IMR-90 (cell line): Measurements from ENCODE around the gene IYD. TPM values are rescaled to one million over a fixed set of nuclear protein-coding genes. Genes with fewer than 3 reads are reported as not detected.
A peak's percentile ranks its signal among the peaks of the same experiment; 100 is the strongest.

Experiments used
- ATAC-seq: fragments of 200-7000 bp; cut with Tn5 transposase; 2 replicates; pipeline ENCODE4 v1.9.1; 2020; ENCODE audit warnings: low read depth, mild to moderate bottlenecking, moderate library complexity
- BruUV-seq: library from RNA; stranded (reverse); fragments of 400-500 nt; replicated peaks from 2 replicates; lab custom pipeline; 2021; lab: Mats Ljungman, UMichigan
- CTCF ChIA-PET: fragments of 300-600 bp; formaldehyde crosslinking; extraction: SDS; loops from one replicate; lab custom pipeline; 2021; ENCODE audit warnings: antibody characterized with exemption; lab: Yijun Ruan, JAX
- POLR2A ChIA-PET: fragments of 300-600 bp; sonication (Branson Sonifier 250); formaldehyde crosslinking; loops from one replicate; lab custom pipeline; 2022; ENCODE audit warnings: antibody characterized with exemption; ENCODE audit not compliant: unreplicated experiment; lab: Charles Lee
- DNase-seq: peaks from one replicate; pipeline ENCODE4 v3.0.0; 2013
- H2AFZ ChIP-seq: replicated peaks from 2 replicates; pipeline ENCODE3; 2013; ENCODE audit warnings: low read length, mild to moderate bottlenecking; ENCODE audit not compliant: poor library complexity
- H2AK5ac ChIP-seq: 2 replicates; pipeline ENCODE4 v1.6.1; 2013; ENCODE audit warnings: low read depth, low read length, inconsistent platforms
- H2AK9ac ChIP-seq: replicated peaks from 2 replicates; pipeline ENCODE3; 2013; ENCODE audit warnings: mild to moderate bottlenecking, low read depth, low read length, moderate library complexity; ENCODE audit not compliant: poor library complexity
- H2BK120ac ChIP-seq: 2 replicates; pipeline ENCODE4 v1.6.1; 2013; ENCODE audit warnings: low read depth, low read length, inconsistent platforms
- H2BK15ac ChIP-seq: 3 replicates; pipeline ENCODE4 v1.6.1; 2013; ENCODE audit warnings: low read depth, low read length, inconsistent platforms
- H2BK20ac ChIP-seq: 2 replicates; pipeline ENCODE4 v1.6.1; 2013; ENCODE audit warnings: low read depth, mild to moderate bottlenecking, inconsistent platforms, low read length, moderate library complexity
- H2BK5ac ChIP-seq: 2 replicates; pipeline ENCODE4 v1.6.1; 2013; ENCODE audit warnings: mild to moderate bottlenecking, low read depth, low read length, inconsistent platforms; ENCODE audit not compliant: poor library complexity, severe bottlenecking
- H3K14ac ChIP-seq: replicated peaks from 2 replicates; pipeline ENCODE4 v1.6.1; 2013; ENCODE audit warnings: low read depth, low read length, inconsistent platforms
- H3K18ac ChIP-seq: 2 replicates; pipeline ENCODE4 v1.6.1; 2013; ENCODE audit warnings: low read depth, low read length, control low read depth
- H3K23ac ChIP-seq: 2 replicates; pipeline ENCODE4 v1.6.1; 2013; ENCODE audit warnings: low read depth, low read length, inconsistent platforms
- H3K27ac ChIP-seq: 2 replicates; pipeline ENCODE4 v1.5.1; 2013; ENCODE audit warnings: mild to moderate bottlenecking, control low read depth, low read length; ENCODE audit not compliant: insufficient read depth
- H3K27me3 ChIP-seq: 2 replicates; pipeline ENCODE4 v1.6.1; 2013; ENCODE audit warnings: low read length; ENCODE audit not compliant: control insufficient read depth, insufficient read depth
- H3K36me3 ChIP-seq: 2 replicates; pipeline ENCODE4 v1.6.1; 2013; ENCODE audit warnings: low read length, mixed read lengths; ENCODE audit not compliant: control insufficient read depth, insufficient read depth
- H3K4ac ChIP-seq: 2 replicates; pipeline ENCODE4 v1.6.1; 2013; ENCODE audit warnings: low read depth, low read length, inconsistent platforms
- H3K4me1 ChIP-seq: 2 replicates; pipeline ENCODE4 v1.6.1; 2013; ENCODE audit warnings: low read length, mixed read lengths; ENCODE audit not compliant: control insufficient read depth, insufficient read depth
- H3K4me2 ChIP-seq: 2 replicates; pipeline ENCODE4 v1.6.1; 2013; ENCODE audit warnings: low read depth, mild to moderate bottlenecking, control low read depth, low read length, moderate library complexity
- H3K4me3 ChIP-seq: 2 replicates; pipeline ENCODE4 v1.5.1; 2013; ENCODE audit warnings: low read depth, mild to moderate bottlenecking, control low read depth, low read length, moderate library complexity; ENCODE audit not compliant: insufficient read depth
- H3K56ac ChIP-seq: 2 replicates; pipeline ENCODE4 v1.6.1; 2013; ENCODE audit warnings: low read length, inconsistent platforms; ENCODE audit not compliant: insufficient read depth; ENCODE audit errors: extremely low read depth
- H3K79me1 ChIP-seq, 2 experiments: 2 replicates each; pipeline ENCODE4 v1.6.1; 2013; ENCODE audit warnings: low read length in 2 of 2, inconsistent platforms in 1 of 2, low read depth in 1 of 2
- H3K9ac ChIP-seq: 2 replicates; pipeline ENCODE4 v1.6.1; 2013; ENCODE audit warnings: low read depth, low read length, control low read depth
- H3K9me1 ChIP-seq: 2 replicates; pipeline ENCODE4 v1.6.1; 2013; ENCODE audit warnings: low read length, inconsistent platforms; ENCODE audit not compliant: insufficient read depth
- H3K9me3 ChIP-seq: 2 replicates; pipeline ENCODE4 v1.6.1; 2013; ENCODE audit warnings: low read length; ENCODE audit not compliant: control insufficient read depth, insufficient read depth
- H4K20me1 ChIP-seq: 2 replicates; pipeline ENCODE4 v1.6.1; 2013; ENCODE audit warnings: low read length, inconsistent platforms; ENCODE audit not compliant: insufficient read depth
- H4K5ac ChIP-seq: 2 replicates; pipeline ENCODE4 v1.6.1; 2013; ENCODE audit warnings: mild to moderate bottlenecking, low read depth, low read length, control low read depth
- H4K8ac ChIP-seq, 2 experiments: 2 replicates each; pipeline ENCODE4 v1.6.1; 2013; ENCODE audit warnings: low read depth in 2 of 2, low read length in 2 of 2, control low read depth in 1 of 2, inconsistent platforms in 1 of 2
- H4K91ac ChIP-seq: 2 replicates; pipeline ENCODE4 v1.6.1; 2013; ENCODE audit warnings: low read depth, low read length, inconsistent platforms; ENCODE audit not compliant: insufficient read depth
- BHLHE40 ChIP-seq: fragments of 150-350 bp; IDR thresholded peaks from 2 replicates; pipeline ENCODE4 v1.6.1; 2016; ENCODE audit warnings: mild to moderate bottlenecking, low read depth, low read length
- CEBPB ChIP-seq: IDR thresholded peaks from 2 replicates; pipeline ENCODE4 v1.6.1; 2012; ENCODE audit warnings: low read depth, low read length, improper control_type of control experiment
- CHD1 ChIP-seq: IDR thresholded peaks from 2 replicates; pipeline ENCODE4 v1.6.1; 2012; ENCODE audit warnings: low read depth, low read length, improper control_type of control experiment
- CTCF ChIP-seq: conservative IDR thresholded peaks from 2 replicates; pipeline ENCODE4 v1.5.1; 2012; ENCODE audit warnings: mild to moderate bottlenecking, low read depth, low read length, improper control_type of control experiment
- ELK1 ChIP-seq: fragments of 150-350 bp; IDR thresholded peaks from 2 replicates; pipeline ENCODE4 v1.6.1; 2016; ENCODE audit warnings: low read depth, mild to moderate bottlenecking, low read length, moderate library complexity, borderline replicate concordance
- FOS ChIP-seq: fragments of 150-350 bp; IDR thresholded peaks from 2 replicates; pipeline ENCODE4 v1.6.1; 2016; ENCODE audit warnings: low read depth, low read length
- MAZ ChIP-seq: IDR thresholded peaks from 2 replicates; pipeline ENCODE4 v1.6.1; 2012; ENCODE audit warnings: low read depth, mild to moderate bottlenecking, low read length, improper control_type of control experiment, moderate library complexity, borderline replicate concordance
- MXI1 ChIP-seq: IDR thresholded peaks from 2 replicates; pipeline ENCODE4 v1.6.1; 2012; ENCODE audit warnings: low read depth, mild to moderate bottlenecking, low read length, moderate library complexity, borderline replicate concordance
- NFE2L2 ChIP-seq: fragments of 150-350 bp; IDR thresholded peaks from 2 replicates; pipeline ENCODE4 v1.6.1; 2016; ENCODE audit warnings: low read depth, mild to moderate bottlenecking, low read length
- POLR2A ChIP-seq: IDR thresholded peaks from 2 replicates; pipeline ENCODE4 v1.6.1; 2012; ENCODE audit warnings: mild to moderate bottlenecking, low read depth, low read length
- RAD21 ChIP-seq: IDR thresholded peaks from 2 replicates; pipeline ENCODE4 v1.6.1; 2012; ENCODE audit warnings: low read length, improper control_type of control experiment
- RFX5 ChIP-seq: IDR thresholded peaks from 2 replicates; pipeline ENCODE4 v1.8.0; 2012; ENCODE audit warnings: low read depth, mild to moderate bottlenecking, low read length, moderate library complexity
- USF2 ChIP-seq: fragments of 150-350 bp; IDR thresholded peaks from 2 replicates; pipeline ENCODE4 v1.6.1; 2017; ENCODE audit warnings: mild to moderate bottlenecking, antibody characterized with exemption, low read length, low read depth
- dilution Hi-C: fragments of 300-500 bp; cut with HindIII; formaldehyde crosslinking; loops from one replicate; pipeline ENCODE4 v1.14.3; 2018; ENCODE audit warnings: low sequenced_read_pairs; ENCODE audit not compliant: unreplicated experiment
- in situ Hi-C: fragments of 300-500 bp; cut with MboI; formaldehyde crosslinking; loops from 3 replicates; pipeline ENCODE4 v1.14.3; 2019; ENCODE audit warnings: low sequenced_read_pairs, inconsistent platforms, mixed read lengths
- intact Hi-C: fragments of 100-400 bp; cut with micrococcal nuclease; formaldehyde crosslinking; loops from 2 replicates; pipeline ENCODE4 v1.10.0; 2022
- polyA plus RNA-seq, 3 experiments: library from polyadenylated mRNA; depleted of rRNA; stranded (reverse); fragments of >200 nt; gene quantifications; 2 replicates each; pipeline ENCODE4 v1.2.3, GENCODE V29; 2012; ENCODE audit warnings: low replicate concordance in 1 of 3
- total RNA-seq: library from RNA; depleted of rRNA; stranded (reverse); fragments of >200 nt; gene quantifications from 2 replicates; pipeline ENCODE4 v1.2.3, GENCODE V29; 2012

Gene IYD
- total and polyA plus RNA-seq, 2 of the 4 experiments (the other 2 are of a cell fraction): not detected

GRCh38 chr6:150343434-150343833, 25.4 kb upstream of the IYD start:
- no peak for TF ChIP-seq CHD1
- TF ChIP-seq USF2: no peak
- TF ChIP-seq MAZ: no peak
- TF ChIP-seq ELK1: no peak
- TF ChIP-seq NFE2L2: no peak
- no peak for TF ChIP-seq CEBPB
- TF ChIP-seq RAD21: no peak
- TF ChIP-seq BHLHE40: no peak
- no peak for TF ChIP-seq CTCF
- no peak for TF ChIP-seq MXI1
- no peak for TF ChIP-seq POLR2A
- no peak for TF ChIP-seq RFX5
- TF ChIP-seq FOS: no peak
- Histone ChIP-seq H3K23ac (no peak overlapping the region), H2BK5ac (no peak overlapping the region), H3K27ac (no peak overlapping the region), H4K8ac (no peak overlapping the region), H3K27me3 (no peaks in the 10 kb centered on the region), H3K4me2 (no peak overlapping the region), H3K4ac (no peak overlapping the region), H4K20me1 (no peaks in the 10 kb centered on the region), H4K91ac (no peak overlapping the region), H2AFZ (no peak overlapping the region), H2AK5ac (no peak overlapping the region), H2BK20ac (no peak overlapping the region), H3K56ac (no peak overlapping the region), H3K9me3 (no peaks in the 10 kb centered on the region), H3K4me1 (no peaks in the 10 kb centered on the region), H2BK120ac (no peak overlapping the region), H3K36me3 (no peaks in the 10 kb centered on the region), H4K5ac (no peak overlapping the region), H2BK15ac (no peak overlapping the region), H3K9me1 (no peaks in the 10 kb centered on the region), H3K14ac (no peak overlapping the region), H3K9ac (no peak overlapping the region), H3K18ac (no peak overlapping the region; the same call in 1 of the 2 replicates), H3K4me3 (no peak overlapping the region), H2AK9ac (no peak overlapping the region), H3K79me1 (no peaks in the 10 kb centered on the region)
- in situ Hi-C loops (loop anchor here (25.0 kb wide), 1 partner anchor 406 kb away; the partner anchor contains the start of gene ULBP2), dilution Hi-C loops (no loop called here), intact Hi-C loops (no loop called here)
- ChIA-PET POLR2A (no interaction called here), CTCF (no interaction called here)
- ATAC-seq: no peak
- no TSS peak for BruUV-seq
- DNase-seq: peak; percentile 13
